GM12878 (cell line): ENCODE results near the gene CHCHD6. TPM values are rescaled to one million over a fixed set of nuclear protein-coding genes. Genes with fewer than 3 reads are reported as not detected.

Source experiments
- ATAC-seq: fragments of 200-7000 bp; cut with Tn5 transposase; 3 replicates; pipeline ENCODE4 v1.9.1; 2020; ENCODE audit warnings: mild to moderate bottlenecking, moderate library complexity
- BruUV-seq: library from RNA; stranded (reverse); fragments of 400-500 nt; replicated peaks from 2 replicates; lab custom pipeline; 2021; lab: Mats Ljungman, UMichigan
- CTCF ChIA-PET: fragments of 300-600 bp; sonication (Branson Sonifier 250); formaldehyde crosslinking; extraction: SDS; loops from one replicate; lab custom pipeline; 2021; ENCODE audit warnings: inconsistent platforms; lab: Yijun Ruan, JAX
- POLR2A ChIA-PET: fragments of 350-600 bp; formaldehyde crosslinking; extraction: SDS; loops from one replicate; lab custom pipeline; 2021; ENCODE audit warnings: inconsistent platforms; lab: Charles Lee
- RAD21 ChIA-PET: fragments of 300-600 bp; sonication (Branson Sonifier 250); formaldehyde crosslinking; loops from one replicate; lab custom pipeline; 2023; ENCODE audit warnings: antibody characterized with exemption; ENCODE audit not compliant: unreplicated experiment; lab: Charles Lee
- SMC1A ChIA-PET: fragments of 300-600 bp; sonication (Branson Sonifier 250); formaldehyde crosslinking; loops from one replicate; lab custom pipeline; 2023; ENCODE audit not compliant: unreplicated experiment, uncharacterized antibody; lab: Charles Lee
- DNase-seq: peaks from one replicate; pipeline ENCODE4 v3.0.0-alpha.2; 2011; ENCODE audit warnings: low read depth, low spot score
- FAIRE-seq: peaks from 3 replicates; lab custom pipeline; 2011; peaks lifted over from hg19 to GRCh38; lab: Jason Lieb, UNC
- H2AFZ ChIP-seq: 2 replicates; pipeline ENCODE4 v1.6.0; 2011; ENCODE audit warnings: low read depth, low read length, control low read depth; ENCODE audit not compliant: control insufficient read depth
- H3K27ac ChIP-seq: 2 replicates; pipeline ENCODE4 v1.5.1; 2011; ENCODE audit warnings: control low read depth; ENCODE audit not compliant: control insufficient read depth, insufficient read depth
- H3K27me3 ChIP-seq, 2 experiments: replicated peaks in 1 of 2; 2 replicates each; pipeline versions ENCODE4 v1.6.0 to v1.6.1; 2011; ENCODE audit warnings: low read length in 1 of 2; ENCODE audit not compliant: control insufficient read depth in 2 of 2, insufficient read depth in 2 of 2
- H3K36me3 ChIP-seq, 2 experiments: 2 replicates each; pipeline ENCODE4 v1.5.1; 2011; ENCODE audit warnings: low read length in 1 of 2; ENCODE audit not compliant: control insufficient read depth in 2 of 2, insufficient read depth in 2 of 2
- H3K4me1 ChIP-seq: 2 replicates; pipeline ENCODE4 v1.6.1; 2011; ENCODE audit warnings: mild to moderate bottlenecking, low read length, moderate library complexity, mixed read lengths; ENCODE audit not compliant: control insufficient read depth, insufficient read depth
- H3K4me2 ChIP-seq: 2 replicates; pipeline ENCODE4 v1.6.0; 2011; ENCODE audit warnings: control low read depth; ENCODE audit not compliant: control insufficient read depth, insufficient read depth
- H3K4me3 ChIP-seq: fragments of 200-600 bp; sonication (generic); 2 replicates; pipeline ENCODE4 v1.5.1; 2016
- H3K79me2 ChIP-seq: 2 replicates; pipeline ENCODE4 v1.6.0; 2011; ENCODE audit warnings: low read length; ENCODE audit not compliant: control insufficient read depth, insufficient read depth
- H3K9ac ChIP-seq: 2 replicates; pipeline ENCODE4 v1.8.0; 2011; ENCODE audit warnings: low read length, control low read depth, mixed read lengths; ENCODE audit not compliant: control insufficient read depth, insufficient read depth
- H3K9me3 ChIP-seq: replicated peaks from 3 replicates; pipeline ENCODE4 v1.5.1; 2011; ENCODE audit warnings: mild to moderate bottlenecking, low read length; ENCODE audit not compliant: control insufficient read depth, insufficient read depth
- H4K20me1 ChIP-seq: 2 replicates; pipeline ENCODE4 v1.6.0; 2011; ENCODE audit not compliant: control insufficient read depth, insufficient read depth
- BACH1 ChIP-seq: fragments of 450-650 bp; IDR thresholded peaks from 2 replicates; pipeline ENCODE4 v1.6.1; 2017; ENCODE audit warnings: mild to moderate bottlenecking, borderline replicate concordance
- MXI1 ChIP-seq: fragments of 150-350 bp; IDR thresholded peaks from 2 replicates; pipeline ENCODE4 v1.6.1; 2011; ENCODE audit warnings: low read depth, mild to moderate bottlenecking, inconsistent platforms, low read length, improper control_type of control experiment
- NFYA ChIP-seq: IDR thresholded peaks from 2 replicates; pipeline ENCODE4 v1.6.1; 2011; ENCODE audit warnings: low read depth, mild to moderate bottlenecking, low read length, improper control_type of control experiment, borderline replicate concordance
- NR2C1 ChIP-seq: fragments of 450-650 bp; IDR thresholded peaks from 2 replicates; pipeline ENCODE4 v1.6.1; 2017; ENCODE audit warnings: antibody characterized with exemption, mild to moderate bottlenecking, moderate library complexity
- POLR2AphosphoS5 ChIP-seq: IDR thresholded peaks from 2 replicates; pipeline ENCODE4 v1.6.1; 2011; ENCODE audit warnings: mild to moderate bottlenecking, low read length, inconsistent platforms
- USF1 ChIP-seq: IDR thresholded peaks from 2 replicates; pipeline ENCODE4 v1.6.1; 2011; ENCODE audit warnings: borderline replicate concordance, low read depth, mild to moderate bottlenecking, moderate library complexity, mixed read lengths, low read length; ENCODE audit not compliant: insufficient read depth; ENCODE audit errors: extremely low read length
- YY1 ChIP-seq: IDR thresholded peaks from 2 replicates; pipeline ENCODE4 v1.6.1; 2011; ENCODE audit warnings: low read depth, mild to moderate bottlenecking, low read length
- ZNF384 ChIP-seq: IDR thresholded peaks from 2 replicates; pipeline ENCODE4 v1.6.1; 2012; ENCODE audit warnings: low read depth, mild to moderate bottlenecking, low read length, improper control_type of control experiment, borderline replicate concordance
- ZSCAN29 ChIP-seq: fragments of 450-650 bp; IDR thresholded peaks from 2 replicates; pipeline ENCODE4 v1.6.1; 2017; ENCODE audit warnings: mild to moderate bottlenecking, moderate library complexity
- WGBS: methylation state at CpG from one replicate; pipeline ENCODE4 v1.1.6; 2016; ENCODE audit warnings: low lambda C conversion rate; ENCODE audit not compliant: insufficient replicate concordance, insufficient coverage; ENCODE audit errors: missing lambda C conversion rate; 5-methylcytosine and 5-hydroxymethylcytosine counted together
- in situ Hi-C: fragments of 300-500 bp; cut with MboI; formaldehyde crosslinking; loops from 9 replicates; pipeline ENCODE4 v1.14.3; 2018; ENCODE audit warnings: mixed read lengths
- intact Hi-C: fragments of 100-400 bp; cut with micrococcal nuclease; formaldehyde crosslinking; loops from one replicate; pipeline ENCODE4 v1.14.2; 2022; ENCODE audit not compliant: unreplicated experiment
- polyA plus RNA-seq, 11 experiments: library from polyadenylated mRNA; depleted of rRNA in 4 of 11; unstranded in 6 of 11; stranded (reverse) in 5 of 11; fragments of >200 nt; fragmentation: Nextera tagmentation in 4 of 11; fragmentation: Illumina TruSeq in 1 of 11; extraction: Ambion mirVana in 4 of 11; extraction: Trizol in 1 of 11; gene quantifications; 1 replicate in 1 of 11; 2 replicates in 10 of 11; pipeline versions ENCODE4 v1.2.1 to v1.2.3, GENCODE V29; 2011 to 2016; ENCODE audit warnings: inconsistent platforms in 2 of 11, missing spikeins in 2 of 11, low read depth in 1 of 11
- total RNA-seq, 4 experiments: library from RNA; depleted of rRNA in 3 of 4; stranded (reverse); fragments of >200 nt in 3 of 4; fragmentation: Illumina TruSeq in 1 of 4; extraction: Trizol in 1 of 4; gene quantifications; 2 replicates each; pipeline versions ENCODE4 v1.2.1 to v1.2.3, GENCODE V29; 2013 to 2021
- TF ChIP-seq, protein P1 (sequence below): fragments of 450-650 bp; IDR thresholded peaks from 2 replicates; pipeline ENCODE4 v1.6.1; 2016; ENCODE audit warnings: mild to moderate bottlenecking

CHCHD6 gene
- total and polyA plus RNA-seq, 10 of the 15 experiments (the other 5 are each of a cell fraction or from before 2014, with no cell fraction given) = 2.7 to 16.7 (median 12.3) TPM

DNA sequence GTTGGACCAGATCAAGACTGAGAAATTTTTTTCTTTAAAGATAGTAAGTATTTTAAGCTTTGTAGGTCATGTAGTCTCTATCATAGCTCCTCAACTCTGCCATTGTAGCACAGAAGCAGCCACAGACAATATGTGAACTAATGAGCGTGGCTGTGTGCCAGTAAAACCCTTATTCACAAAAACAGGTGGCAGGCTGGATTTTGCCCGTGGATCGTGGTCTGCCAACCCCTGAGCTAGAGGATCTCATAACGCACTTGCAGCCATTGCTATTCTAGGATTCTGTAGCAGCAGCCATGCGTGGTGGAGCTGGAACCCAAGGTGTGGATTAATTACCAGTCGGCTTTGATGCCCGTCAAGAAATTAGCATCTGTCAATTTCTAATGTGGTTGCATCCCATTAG, 210.2 kb downstream of the CHCHD6 start (continued):
- TF ChIP-seq USF1 (no peak), ZNF384 (no peak)

DNA sequence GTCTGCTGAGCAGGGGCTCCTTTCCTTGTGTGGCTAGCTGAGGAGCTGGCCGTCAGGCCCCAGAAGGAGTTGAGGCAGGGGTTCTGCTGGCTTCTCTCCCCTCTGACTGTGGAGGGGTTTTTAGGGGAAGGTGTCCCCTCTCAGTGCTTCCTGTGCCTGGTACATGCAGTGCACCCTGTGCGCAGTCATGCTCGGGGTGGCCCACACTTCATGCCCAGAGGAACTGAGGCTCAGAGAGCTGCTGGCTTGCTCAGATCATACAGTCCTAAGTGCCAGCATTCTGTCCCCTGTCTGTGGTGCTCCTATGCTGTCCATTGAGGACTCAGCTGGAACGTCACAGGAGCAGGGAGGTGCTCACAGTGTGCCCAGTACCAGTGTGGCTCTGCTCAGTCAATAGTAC, 211.0 kb downstream of the CHCHD6 start:
- in situ Hi-C loops (no loop called here), intact Hi-C loops (no loop called here)
- no peak overlapping the region for H3K4me3 ChIP-seq
- TF ChIP-seq ZSCAN29 (no peak), NFYA (no peak), MXI1 (no peak), BACH1 (no peak), YY1 (no peak), POLR2AphosphoS5 (no peak), NR2C1 (no peak)
- TF ChIP-seq, protein P1, sequence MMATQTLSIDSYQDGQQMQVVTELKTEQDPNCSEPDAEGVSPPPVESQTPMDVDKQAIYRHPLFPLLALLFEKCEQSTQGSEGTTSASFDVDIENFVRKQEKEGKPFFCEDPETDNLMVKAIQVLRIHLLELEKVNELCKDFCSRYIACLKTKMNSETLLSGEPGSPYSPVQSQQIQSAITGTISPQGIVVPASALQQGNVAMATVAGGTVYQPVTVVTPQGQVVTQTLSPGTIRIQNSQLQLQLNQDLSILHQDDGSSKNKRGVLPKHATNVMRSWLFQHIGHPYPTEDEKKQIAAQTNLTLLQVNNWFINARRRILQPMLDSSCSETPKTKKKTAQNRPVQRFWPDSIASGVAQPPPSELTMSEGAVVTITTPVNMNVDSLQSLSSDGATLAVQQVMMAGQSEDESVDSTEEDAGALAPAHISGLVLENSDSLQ = no peak
- H3K9ac ChIP-seq = no peak overlapping the region
- H3K4me2 ChIP-seq = no peak overlapping the region
- ChIA-PET RAD21 (no interaction called here), CTCF (interaction anchor here (2.0 kb wide), 1 partner anchor 67 kb away, joined by 7 read pairs; the partner anchor contains the start of gene PLXNA1), POLR2A (no interaction called here), SMC1A (no interaction called here)
- peaks cover 39% of the 10 kb centered on the region for H3K4me1 ChIP-seq
- 98% methylated on average over 4 of the region's 4 CpGs for WGBS
- H4K20me1 ChIP-seq = no peaks in the 10 kb centered on the region
- no peaks in the 10 kb centered on the region; the same call in 1 of the 3 replicates for H3K9me3 ChIP-seq
- H3K27ac ChIP-seq = no peak overlapping the region
- no peaks in the 10 kb centered on the region for H3K79me2 ChIP-seq
- H3K27me3 ChIP-seq = no peaks in the 10 kb centered on the region
- ATAC-seq (no peak), DNase-seq (no peak), FAIRE-seq (no peak)
- no TSS peak for BruUV-seq
- no peak overlapping the region for H2AFZ ChIP-seq
- no peaks in the 10 kb centered on the region; a peak in 1 of 4 replicates for H3K36me3 ChIP-seq
